Nucleus accumbens (tissue), 56 donors: ENCODE results near the gene CTU2.

Experiments
- DNase-seq, 56 donors: peaks; one replicate each; lab custom pipeline; 2025; lab: John Stamatoyannopoulos, UW

Gene CTU2

DNA sequence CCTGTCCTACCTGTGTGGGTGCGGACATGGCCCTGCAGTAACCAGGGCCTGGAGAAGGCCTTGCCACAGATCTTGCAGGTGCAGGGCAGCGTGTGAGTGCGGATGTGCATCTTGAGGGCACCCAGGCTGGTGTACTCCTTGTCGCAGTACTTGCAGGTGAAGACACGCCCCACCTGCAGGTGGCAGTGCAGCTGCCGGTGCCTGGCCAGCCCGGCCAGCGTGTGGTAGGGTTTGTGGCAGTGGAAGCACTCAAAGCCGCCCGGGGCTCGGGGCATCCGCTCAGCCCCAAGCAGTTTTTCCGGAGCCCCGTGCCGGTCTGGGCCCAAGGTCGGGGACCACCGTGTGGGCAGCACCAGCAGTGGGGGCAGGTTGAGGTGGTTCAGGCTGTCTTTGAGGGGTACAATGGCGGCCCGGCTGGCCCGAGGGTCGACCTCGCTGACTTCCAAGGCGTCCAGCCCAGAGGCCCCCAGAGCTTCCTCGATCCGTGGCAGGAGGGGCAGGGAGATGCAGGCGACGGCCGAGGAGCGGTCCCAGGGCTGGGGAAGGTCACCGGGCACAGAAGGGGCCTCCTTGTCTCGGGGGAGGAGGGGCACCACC lies 25.1 kb upstream of the CTU2 start:
- DNase-seq, result no peak

DNA sequence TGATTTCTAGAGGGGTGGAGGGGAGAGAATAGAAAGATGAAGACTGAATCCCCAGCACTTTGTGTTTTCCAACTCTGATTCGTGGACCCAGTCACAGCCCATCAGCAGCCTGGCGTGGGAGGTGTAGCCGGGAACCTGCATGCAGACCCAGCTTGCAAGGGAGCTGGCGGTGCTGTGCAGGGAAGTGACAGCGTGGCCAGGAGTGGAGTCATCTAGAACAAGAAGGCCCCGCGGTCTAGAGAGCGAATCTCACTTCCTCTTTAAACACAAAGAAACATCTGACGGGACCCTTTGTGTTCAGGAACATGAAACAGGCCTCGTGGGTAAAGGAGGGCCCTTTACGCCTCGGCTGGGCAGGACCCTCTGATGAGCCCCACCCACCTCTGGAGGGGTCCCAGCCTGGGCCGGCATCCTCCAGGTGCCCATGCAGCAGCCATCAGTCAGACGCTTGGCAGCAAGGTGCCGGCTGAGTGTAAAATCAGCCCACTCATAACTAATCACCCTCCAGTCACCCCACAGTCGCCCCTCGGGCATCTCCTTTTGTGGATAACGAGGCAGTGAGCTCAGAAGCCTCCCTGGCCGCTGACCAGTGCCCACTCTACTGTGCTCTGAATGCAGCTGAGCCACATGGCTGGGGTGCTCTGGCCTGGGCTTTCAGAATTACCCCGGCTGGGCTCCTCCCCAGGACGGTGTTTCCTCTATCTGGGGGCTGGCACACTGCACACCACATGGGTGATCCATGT lies 24.4 kb upstream of the CTU2 start:
- DNase-seq, result peak in 31 of 56 donors; percentile 8 to 68 (median 41)

DNA sequence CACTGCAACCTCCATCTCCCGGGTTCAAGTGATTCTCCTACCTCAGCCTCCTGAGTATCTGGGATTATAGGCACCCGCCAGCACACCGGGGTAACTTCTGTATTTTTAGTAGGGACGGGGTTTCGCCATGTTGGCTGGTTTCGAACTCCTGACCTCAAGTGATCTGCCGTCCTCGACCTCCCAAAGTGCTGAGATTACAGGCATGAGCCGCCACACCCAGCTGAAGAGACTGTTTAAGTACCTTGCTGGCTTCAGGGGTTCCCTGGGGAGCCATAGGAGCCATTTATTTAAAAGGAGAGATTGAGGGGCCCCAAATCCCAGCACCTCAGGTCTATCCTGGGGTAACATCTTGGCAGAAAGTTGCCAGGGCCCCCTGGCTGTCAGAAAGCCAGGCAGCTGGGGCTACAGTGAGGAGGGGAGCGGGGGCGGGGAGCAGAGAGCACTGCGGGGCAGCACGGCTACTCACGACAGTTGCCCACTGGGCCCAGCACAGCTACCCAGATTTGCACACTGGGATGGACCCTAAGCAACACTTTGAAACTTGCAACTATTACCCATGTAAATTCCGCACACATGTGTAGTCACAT lies 21.6 kb upstream of the CTU2 start:
- no peak for DNase-seq

DNA sequence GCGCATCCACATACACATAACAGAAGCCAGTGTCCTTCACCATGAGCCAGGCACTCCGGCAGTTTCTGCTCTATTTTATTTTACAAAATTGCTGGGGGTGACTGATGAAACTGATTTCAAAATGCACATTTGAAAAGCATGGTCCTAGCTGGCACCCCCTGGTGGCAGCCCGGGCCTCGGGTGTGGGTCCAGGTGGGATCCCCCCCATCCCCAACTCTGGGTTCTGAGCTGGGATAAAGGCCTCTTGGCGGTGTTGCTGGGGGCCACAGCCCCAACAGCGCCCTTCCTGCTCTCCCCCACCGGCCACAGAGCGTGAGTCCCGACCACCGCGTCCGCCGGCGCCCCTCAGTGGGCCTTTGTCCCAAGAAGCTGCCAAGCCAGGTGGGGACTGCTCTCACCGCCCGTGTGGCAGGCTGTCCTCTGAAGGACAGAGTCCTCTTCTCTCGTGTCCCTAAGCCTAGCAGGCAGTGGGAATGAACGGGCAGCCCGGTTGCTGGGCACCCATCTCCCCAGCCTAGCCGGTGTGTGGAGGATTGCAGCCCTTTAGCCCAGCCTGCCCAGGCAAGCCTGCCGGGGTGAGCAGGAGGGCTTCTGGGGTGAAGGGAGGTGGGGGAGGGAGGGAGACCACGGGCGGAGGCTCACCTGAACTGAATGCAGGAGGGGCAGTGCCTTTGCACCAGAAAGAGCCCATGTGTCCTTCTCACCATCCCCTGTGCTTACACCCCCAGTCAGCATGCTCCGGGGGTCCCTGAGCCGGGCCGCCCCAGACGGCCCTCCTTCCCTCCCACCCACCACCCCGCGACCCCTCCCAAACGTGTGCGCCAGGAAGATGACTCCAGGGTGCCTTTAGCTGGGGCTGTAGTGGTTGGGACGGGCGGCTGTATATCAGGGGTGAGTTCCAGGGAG lies 20.9 kb upstream of the CTU2 start:
- DNase-seq, result peak in 6 of 56 donors; percentile 5 to 35 (median 18)

DNA sequence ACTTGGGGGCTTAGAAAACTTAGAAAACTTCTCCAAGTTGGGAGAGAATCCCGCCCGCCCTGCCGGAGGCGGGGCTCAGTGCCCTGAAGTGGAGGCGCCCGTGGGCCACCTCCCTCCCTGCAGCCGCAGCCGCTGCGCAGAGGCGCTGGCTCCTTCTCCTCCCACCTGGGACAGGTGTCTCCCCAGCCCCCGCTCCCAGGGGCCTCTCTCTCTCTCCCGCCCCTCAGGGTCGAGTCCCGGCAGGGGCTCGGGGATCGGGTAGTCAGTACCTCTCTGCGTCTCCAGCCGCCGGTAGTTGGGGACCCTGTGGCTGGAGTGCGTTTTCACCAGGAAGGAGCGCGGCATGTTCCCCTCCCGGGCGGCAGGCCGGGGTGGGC lies 20.3 kb upstream of the CTU2 start:
- DNase-seq, result peak in 8 of 56 donors; percentile 25 to 49 (median 41)

DNA sequence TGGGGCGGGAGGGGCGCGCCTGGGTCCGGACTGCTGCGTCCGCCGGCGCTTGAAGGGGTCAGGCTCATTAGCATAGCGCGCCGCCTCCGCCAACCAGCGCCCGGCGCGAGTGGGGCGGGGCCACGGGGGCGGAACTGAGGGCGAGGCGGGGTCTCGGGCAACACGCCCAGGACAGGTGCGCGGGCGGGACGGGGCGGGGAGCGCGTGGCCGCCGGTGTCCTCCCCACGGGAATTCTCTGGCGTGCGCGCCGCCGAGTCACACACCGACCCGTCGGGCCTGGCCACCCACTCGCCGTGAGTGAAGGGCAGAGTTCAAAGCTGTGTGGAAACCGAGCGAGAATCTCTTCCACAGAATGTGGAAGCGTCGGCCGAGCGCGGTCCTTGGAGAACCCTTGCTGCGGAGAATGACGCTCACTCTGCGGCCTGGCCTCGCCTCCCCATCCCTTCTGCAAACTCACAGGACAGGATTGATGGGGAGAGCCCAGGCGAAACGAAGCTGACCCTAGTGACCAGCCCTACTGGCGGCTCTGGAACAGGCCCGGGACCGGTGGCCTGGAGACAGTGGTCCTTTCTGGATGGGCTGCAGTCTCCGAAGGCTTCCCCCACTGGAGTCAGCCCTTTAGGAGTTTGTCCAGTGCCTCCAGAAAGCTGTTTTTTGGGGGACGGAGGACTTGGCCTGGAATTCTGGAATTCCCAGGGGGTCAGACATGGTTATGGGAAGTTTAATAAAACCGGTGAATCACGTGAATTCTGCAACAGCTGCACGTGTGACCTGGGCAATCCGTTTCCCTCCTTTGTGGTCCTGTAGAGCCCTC lies 19.7 kb upstream of the CTU2 start, which contains the start of gene SNAI3:
SNAI3 (minus strand) TSS at position 69 of the 815 bp plus-strand sequence. CDS start 101 bp downstream, outside the sequence.
- peak in 35 of 56 donors; percentile 7 to 80 (median 37) for DNase-seq

DNA sequence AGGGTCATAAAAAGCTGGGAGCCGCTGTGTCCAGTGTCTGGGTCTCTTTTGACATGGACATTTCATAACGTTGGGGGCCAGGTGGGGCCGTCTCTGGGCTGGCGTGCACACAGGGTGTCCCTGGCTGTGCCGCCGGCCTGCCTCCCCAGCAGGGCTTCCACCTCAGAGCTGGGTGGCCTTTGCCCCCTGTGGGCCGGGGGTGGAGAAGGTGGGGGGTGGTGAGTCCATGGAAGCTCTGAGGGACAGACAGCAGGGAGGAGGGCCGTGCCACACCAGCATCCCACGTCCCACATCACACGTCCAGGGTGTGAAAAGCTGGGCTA lies 19.1 kb upstream of the CTU2 start:
- DNase-seq, result no peak

DNA sequence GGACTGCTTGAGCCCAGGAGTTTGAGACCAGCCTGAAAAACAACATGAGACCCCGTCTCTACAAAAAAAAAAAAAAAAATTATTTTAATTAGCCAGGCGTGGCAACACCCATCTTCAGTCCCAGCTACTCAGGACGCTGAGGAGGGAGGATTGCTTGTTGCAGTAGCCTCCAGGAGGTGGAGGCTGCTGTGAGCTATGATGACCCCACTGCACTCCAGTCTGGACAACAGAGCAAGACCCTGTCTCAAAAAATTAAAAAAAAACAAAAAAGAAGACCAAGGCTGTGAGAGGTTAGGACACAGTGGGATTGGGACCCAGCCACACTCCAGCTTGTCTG lies 18.7 kb upstream of the CTU2 start:
- DNase-seq, result no peak

DNA sequence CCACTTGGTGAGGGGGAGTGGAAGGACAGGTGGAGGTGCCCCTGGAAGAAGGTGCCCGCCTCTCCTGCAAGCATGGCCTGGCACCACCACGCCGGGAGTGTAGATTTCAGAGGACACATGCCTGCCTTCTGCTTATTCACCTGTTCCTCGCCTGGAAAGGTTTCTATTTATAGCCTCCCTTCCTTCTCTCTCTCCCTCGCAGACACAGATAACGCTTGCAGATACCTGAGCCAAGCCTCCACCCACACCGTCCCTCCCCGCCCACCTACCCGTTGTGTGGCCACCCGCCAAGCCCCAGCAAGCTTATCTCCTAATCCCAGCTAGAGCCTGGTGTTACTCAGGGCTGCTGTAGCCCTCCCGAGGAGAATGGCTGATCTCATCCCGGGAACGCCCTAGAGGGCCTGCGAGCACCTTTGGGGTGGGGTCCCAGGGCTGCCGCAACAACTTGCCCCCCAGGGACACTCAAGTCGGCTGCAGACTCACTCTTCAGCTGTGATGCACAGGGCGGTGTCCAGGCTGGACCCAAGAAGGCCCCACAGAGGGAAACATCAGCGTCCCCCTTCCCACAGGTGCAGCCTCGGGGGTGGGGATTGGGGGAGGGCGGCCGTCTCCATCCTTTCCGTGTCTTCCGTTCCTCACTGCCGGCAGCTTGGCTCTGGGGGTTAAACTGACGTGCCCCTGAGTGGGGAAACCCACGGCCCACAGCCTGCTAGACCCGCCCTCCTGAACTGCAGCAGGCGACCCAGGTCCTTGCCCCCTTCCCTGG lies 18.1 kb upstream of the CTU2 start:
- DNase-seq, result peak in 9 of 56 donors; percentile 7 to 66 (median 39)

DNA sequence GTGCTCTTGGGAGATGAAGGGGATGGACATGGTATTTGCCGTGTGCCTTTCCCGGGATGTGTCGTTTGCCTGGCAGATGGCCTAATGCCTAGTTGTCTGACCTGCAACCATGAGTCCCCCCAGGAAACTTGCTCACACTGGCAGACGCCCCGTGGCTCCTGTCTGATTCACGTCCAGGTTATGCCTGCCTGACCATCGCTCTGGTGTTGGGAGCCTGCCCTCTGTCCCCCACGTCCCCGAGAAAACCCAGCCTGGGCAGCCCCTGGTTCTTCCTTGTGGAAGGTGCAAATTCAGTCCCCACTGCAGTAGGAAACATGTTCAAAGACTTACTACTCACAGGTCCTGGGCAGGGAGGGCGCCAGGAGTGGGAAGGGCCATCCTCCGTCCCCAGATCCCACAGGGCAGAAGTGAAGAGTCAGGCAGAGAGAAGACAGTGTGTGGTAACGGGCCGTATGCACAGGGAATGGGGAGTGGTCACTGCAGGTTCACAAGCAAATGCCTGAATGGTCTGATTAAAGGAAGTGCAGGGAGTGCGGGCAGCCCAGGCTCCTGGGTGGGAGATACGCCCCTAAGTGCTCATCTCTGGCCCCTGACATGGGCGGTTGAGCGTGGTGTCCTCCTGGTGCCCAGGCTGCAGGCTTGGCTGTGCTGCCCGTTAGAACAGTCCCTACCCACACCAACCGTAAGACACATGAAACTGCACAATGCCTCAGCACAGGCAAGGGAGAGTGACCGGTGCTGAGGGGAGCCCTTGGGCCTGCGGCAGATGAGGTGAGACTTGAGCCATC lies 15.8 kb upstream of the CTU2 start:
- no peak for DNase-seq

DNA sequence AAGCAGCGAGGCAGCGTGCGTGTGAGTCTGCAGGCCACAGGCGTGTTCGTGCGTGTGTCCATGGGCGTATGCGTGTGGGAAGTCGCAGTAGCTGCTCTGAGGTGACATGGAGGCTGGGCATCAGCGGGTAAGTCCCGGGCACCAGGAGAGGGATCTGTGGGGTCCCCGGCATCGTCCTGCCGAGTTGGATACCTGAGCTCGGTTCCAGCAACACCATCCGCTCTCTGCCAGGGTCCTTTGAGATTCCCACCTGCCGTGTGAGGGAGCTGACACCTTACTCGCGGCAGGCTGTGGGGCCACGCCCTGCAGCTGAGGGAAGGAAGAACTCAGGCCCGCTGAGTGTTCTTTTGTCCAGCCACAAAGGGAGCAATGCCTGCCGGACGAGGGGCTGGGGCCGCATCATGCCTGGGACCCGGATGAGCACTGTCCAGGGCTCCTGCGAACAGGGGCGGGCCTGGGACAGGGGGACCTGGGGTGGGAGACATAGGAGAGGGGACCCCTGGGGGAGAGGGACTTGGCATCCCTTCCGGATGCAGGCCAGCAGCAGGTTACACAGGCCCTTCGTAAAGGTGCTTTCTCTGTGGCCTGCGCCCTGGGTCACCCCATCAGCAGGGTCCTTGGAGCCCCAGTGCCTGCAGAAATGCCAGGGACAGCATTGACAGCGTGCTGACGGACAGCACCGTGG lies 15.0 kb upstream of the CTU2 start:
- DNase-seq, result no peak

DNA sequence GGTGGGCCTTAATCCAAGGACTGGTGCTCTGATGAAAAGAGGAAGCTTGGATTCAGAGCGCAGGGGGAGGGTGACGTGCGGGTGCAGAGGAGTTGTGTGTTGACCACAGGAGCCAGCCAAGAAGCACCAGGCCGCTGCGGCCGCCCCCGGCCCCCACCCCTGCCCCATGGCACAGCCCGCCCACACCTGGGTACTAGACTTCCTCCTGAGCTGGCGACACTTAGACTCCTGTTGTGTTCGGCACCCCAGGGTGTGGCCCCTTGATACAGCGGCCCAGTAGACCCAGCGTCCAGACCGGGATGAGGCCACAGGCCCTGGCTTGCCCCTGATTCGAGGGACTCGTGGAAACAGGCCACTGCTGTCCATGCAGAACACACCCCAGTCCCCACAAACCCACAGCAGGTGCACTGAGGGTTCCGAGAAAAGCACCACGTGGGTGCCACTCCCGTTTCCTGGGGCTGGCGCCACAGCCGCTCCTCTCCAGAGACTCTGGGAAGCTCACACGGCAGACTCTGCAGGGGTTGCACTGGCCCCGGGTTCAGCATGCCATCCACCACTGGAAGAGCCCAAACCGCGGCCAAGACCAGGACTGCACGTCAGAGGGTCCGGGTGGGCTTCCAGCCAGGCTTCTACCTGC lies 14.3 kb upstream of the CTU2 start:
- peak in 12 of 56 donors; percentile 3 to 58 (median 20) for DNase-seq

DNA sequence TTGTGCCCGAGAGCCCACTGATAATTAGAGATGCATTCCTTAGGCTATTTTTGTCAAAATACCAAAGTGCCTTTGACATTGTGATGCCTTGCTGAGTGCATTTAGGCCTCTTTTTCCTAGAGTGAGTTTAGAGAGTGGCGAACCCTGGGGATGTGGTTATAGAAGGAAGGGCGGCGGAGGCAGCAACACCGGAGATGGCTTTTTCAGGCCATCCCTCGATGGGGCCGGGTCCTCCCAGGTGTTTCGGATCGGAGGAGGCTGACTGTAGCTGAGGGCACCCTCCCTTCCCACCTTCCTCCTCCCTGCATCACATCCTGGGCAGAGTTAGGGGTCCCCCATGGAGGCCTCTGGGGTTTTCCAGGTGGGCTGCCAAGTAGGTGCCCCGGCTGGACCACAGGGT lies 13.4 kb upstream of the CTU2 start:
- DNase-seq, result no peak

DNA sequence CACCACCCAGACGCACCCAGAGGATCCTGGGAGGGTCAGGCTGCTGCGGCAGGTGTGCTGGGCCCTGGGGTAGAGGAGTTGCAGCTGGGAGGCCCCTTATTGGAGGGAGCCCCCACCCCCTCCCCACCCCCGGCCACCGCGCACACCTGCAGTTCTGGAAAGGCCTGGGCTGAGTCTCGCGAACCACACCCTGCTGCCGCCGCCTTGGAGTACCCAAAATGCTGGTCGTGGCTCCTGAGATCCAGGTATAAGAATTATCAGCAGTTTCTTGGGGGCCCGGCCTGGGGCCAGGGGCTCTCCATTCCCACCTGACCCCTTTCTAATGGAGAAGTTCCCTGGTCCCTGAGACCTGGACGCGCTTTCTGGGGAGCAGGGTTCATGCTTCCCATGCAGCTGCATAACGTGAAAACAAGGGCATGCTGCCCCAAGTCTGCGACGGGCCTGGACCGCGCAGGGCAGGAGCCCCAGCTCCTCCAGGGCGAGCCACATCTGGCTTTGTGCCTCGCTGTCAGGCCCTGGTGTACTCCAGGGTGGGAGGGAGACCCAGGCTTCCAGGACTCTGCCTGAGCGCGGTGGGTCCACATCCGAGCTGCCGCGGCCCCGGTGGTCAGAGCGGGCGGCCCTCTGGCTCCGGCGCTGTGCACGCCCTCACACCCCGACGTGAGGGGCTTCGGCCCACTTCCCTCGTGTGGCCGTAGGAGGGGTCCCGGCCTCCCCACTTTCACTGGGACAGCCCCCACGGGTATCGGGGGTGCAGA lies 12.7 kb upstream of the CTU2 start:
- no peak for DNase-seq

DNA sequence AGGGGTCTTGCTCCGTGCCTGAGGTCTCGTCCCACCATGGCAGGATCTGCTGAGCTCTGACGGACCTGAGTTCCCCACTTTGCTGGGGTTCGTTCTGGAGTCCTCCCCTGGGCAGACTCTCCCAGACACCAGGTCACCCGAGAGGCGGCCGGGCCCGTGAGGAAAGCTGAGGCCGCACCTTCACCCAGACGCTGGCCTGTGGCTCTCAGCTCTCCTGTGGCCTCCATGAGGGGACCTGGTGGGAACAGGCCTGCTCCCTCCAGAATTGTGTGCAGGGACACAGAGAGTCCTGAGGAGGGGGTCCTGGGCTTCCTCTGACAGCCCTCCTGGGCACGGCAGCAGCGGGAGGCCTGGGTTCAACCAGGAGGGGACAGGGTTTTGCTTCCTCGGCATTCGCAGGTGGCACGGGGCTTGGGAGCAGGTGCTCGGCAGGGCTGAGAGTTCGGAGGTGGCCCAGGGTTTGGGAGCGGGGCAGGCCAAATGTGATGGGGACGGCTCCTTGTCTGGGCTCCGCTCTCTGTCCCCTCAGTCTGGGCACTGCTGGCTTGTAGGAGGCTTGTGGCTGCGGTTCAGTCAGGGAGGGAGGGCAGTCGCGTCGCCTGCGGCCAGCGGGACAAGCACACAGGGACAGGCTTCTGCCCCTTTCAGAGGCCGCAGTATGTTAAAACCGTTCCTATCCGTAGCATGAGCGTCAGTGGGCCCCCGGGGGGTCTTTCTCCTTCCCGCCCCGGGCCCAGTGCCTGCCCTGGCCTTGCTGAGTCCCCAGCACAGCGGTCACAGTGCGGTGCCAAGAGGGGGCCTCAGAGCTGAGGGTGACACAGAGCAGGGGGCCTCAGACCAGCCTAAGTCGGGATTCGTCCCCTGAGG lies 11.8 kb upstream of the CTU2 start:
- DNase-seq, result no peak

DNA sequence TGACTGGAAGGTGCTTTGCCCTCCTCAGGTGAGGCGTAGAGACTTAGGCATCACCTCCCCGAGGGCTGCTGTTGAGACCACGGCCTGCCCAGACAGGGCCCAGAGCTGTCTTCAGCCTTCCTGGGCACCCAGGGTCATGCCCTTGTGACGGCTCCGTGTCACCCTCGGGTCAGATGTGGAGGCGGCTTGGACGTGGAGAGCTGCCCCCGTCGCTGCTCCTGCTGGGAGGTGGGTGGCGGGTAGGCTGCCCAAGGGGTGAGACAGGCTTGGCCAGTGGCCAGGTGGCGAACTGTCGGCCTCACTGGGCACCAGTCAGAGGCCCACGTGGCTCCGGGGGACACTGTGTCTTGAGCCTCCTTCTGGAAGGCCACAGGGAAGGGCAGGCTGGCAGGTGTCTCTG lies 11.1 kb upstream of the CTU2 start:
- DNase-seq, result no peak
